Immature natural killer cell (primary cell): ENCODE results near the gene WDFY4. TPM values are rescaled to one million over a fixed set of nuclear protein-coding genes. Genes with fewer than 3 reads are reported as not detected.

Experiments used
- DNase-seq, 3 donors: peaks; one replicate each; pipeline ENCODE4 v3.0.0; 2022; ENCODE audit warnings: mixed read lengths in 1 of 3
- H3K27ac Mint-ChIP-seq, 6 donors: one replicate each; pipeline ENCODE4 v1.8.0; 2020; ENCODE audit warnings: mixed read lengths in 6 of 6, mild to moderate bottlenecking in 5 of 6, inconsistent platforms in 4 of 6, moderate library complexity in 3 of 6
- H3K27me3 Mint-ChIP-seq, 3 donors: one replicate each; pipeline ENCODE4 v1.8.0; 2020 to 2021; ENCODE audit warnings: low read depth in 3 of 3, mild to moderate bottlenecking in 3 of 3, mixed read lengths in 3 of 3, moderate library complexity in 3 of 3, inconsistent platforms in 1 of 3
- H3K36me3 Mint-ChIP-seq, 3 donors: one replicate each; pipeline ENCODE4 v1.8.0; 2020; ENCODE audit warnings: mixed read lengths in 3 of 3, inconsistent platforms in 2 of 3, mild to moderate bottlenecking in 2 of 3
- H3K4me1 Mint-ChIP-seq, 2 donors: one replicate each; pipeline ENCODE4 v1.8.0; 2020; ENCODE audit warnings: inconsistent platforms in 2 of 2, mild to moderate bottlenecking in 2 of 2, mixed read lengths in 2 of 2, moderate library complexity in 1 of 2
- H3K4me3 Mint-ChIP-seq, 5 donors: one replicate each; pipeline ENCODE4 v1.8.0; 2020; ENCODE audit warnings: mild to moderate bottlenecking in 5 of 5, mixed read lengths in 5 of 5, inconsistent platforms in 3 of 5, moderate library complexity in 3 of 5
- H3K9me3 Mint-ChIP-seq, 6 donors: one replicate each; pipeline ENCODE4 v1.8.0; 2020; ENCODE audit warnings: mild to moderate bottlenecking in 6 of 6, mixed read lengths in 6 of 6, inconsistent platforms in 4 of 6, moderate library complexity in 3 of 6
- polyA plus RNA-seq, 3 donors: library from polyadenylated mRNA; unstranded; fragments of 300-500 nt; fragmentation: Illumina TruSeq; gene quantifications; one replicate each; pipeline ENCODE4 v1.2.3, GENCODE V29; 2021

WDFY4 gene
- polyA plus RNA-seq, 3 donors from 2014 or later, result 1.0 to 2.2 TPM; not detected in 1

DNA sequence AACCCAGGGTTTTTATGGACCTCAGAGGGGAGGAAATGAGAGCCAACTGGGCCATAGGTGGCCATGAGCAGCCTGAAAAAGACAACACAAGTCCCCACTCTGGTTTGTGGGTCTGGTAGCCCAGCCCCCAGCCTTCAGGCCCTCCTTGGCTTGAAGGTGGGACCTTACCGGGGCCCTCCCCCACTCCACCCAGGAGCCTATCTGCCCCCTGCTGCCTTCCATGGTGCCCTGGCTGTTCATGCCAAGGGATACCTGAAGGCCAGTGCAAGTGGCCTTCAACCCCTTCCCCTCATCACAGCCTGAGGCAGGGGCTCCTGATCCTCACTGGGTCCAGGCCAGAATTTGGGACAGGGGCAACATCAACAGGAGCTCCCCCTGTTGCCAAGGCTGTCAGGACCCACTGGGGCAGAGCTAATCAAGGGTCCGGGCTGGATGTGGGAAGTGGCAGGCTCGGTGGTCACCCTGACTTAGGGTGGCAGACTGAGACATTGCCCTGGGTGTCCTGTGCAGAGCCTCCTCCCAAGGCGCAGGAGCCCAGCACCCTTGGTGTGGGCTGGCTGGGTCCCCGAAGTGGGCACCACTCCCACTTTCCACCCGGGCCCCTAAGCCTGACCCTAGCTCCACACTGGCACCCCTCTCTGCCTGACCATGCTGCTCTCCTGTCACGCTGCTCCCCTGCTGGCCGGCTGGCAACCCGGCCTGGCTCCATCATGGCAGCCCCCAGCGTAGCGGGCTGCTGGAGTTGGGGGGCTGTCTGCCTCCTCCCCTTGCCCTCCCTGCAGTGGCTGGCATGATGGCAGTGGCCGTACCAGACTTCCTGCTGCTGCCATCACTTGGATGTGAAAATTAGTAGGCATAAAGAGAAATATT lies 6.4 kb downstream of the WDFY4 start:
- no peak for DNase-seq
- H3K4me1 Mint-ChIP-seq, result no peaks in the 10 kb centered on the region
- H3K27me3 Mint-ChIP-seq, result peaks cover 0 to 4% (median 0%) of the 10 kb centered on the region in 3 donors
- H3K9me3 Mint-ChIP-seq, result no peaks in the 10 kb centered on the region
- no peak overlapping the region for H3K27ac Mint-ChIP-seq
- no peak overlapping the region for H3K4me3 Mint-ChIP-seq
- no peaks in the 10 kb centered on the region for H3K36me3 Mint-ChIP-seq

DNA sequence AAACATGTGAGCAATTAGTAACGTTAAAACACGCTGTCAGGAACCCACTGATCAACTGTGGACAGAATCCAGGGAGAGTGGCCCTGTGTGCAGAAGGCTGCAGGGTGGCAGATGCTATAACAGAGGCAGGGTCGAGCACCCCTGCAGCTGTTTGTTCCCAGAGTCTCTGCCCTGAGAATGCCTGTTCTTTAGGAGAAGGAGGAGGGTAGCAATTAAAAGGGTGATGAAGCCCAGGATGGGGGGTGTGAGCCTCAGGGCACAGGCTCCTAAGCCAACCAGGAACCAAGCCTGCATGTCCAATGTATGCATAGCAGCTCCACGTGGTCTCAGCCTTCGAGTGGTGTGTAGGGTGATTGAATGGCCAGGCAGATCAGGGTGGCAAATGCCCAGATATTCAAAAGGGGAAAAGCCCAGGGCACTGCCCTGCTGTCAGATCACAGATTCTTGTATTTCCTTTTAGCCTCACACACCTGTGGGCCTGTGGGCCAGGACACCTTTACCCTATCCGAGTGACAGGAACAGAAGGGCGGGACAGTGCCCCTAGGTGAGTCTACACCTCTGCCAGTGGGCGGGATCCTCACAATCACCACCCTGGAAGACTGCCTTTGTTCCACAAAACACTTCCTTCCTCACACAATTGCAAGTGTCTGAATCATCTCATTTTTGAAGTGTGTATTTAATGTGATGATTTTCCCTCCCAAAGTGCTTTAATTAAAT lies 7.3 kb downstream of the WDFY4 start:
- Mint-ChIP-seq H3K27ac (no peak overlapping the region), H3K36me3 (no peaks in the 10 kb centered on the region), H3K9me3 (no peaks in the 10 kb centered on the region), H3K27me3 (peaks cover 0 to 4% (median 3%) of the 10 kb centered on the region in 3 donors), H3K4me3 (no peak overlapping the region), H3K4me1 (no peaks in the 10 kb centered on the region)
- DNase-seq, result no peak

DNA sequence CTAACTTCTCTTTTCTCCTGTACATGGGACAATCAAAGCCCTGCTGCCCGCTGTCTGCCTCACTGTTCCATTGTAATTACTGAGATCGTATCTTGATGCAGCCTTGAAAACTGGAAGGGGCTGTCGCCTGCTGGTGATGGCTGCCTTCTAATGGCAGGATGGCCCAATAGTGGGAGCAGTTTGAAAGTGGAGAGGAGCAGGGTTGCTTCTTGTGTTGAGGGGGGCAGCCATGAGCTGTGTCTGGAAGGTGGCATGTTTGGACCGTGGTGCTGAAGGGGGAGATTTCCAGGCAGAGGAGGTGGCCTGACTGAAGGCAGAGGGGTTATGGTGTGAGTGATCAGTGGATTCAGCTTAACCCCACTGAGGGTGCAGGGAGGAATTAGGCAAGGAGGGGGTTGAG lies 8.1 kb downstream of the WDFY4 start:
- Mint-ChIP-seq H3K27ac (peak overlapping the region in 1 of 6 donors; percentile 61), H3K9me3 (no peaks in the 10 kb centered on the region), H3K36me3 (no peaks in the 10 kb centered on the region), H3K4me1 (no peaks in the 10 kb centered on the region), H3K4me3 (no peak overlapping the region), H3K27me3 (peaks cover 0 to 4% (median 3%) of the 10 kb centered on the region in 3 donors)
- no peak for DNase-seq

DNA sequence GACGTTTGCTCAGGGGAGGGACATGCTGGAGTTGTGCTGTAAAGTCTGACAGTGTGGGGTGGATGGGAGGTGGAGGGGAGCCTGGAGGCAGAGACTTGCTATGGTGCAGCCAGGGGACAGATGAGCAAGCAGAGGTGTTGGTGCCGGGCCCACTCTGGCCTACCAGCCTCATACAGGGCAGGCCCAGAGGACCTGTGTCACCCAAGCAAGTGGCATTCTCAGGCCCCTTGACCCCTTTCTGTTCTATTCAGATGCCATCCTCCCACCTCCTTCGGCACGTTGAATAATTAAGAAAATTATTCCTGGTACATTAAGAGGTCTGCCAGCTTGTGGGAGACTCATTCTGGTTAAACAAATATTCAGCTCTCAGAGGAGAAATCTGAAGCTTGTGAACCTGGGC lies 8.5 kb downstream of the WDFY4 start:
- Mint-ChIP-seq H3K27ac (no peak overlapping the region), H3K36me3 (no peaks in the 10 kb centered on the region), H3K27me3 (peaks cover 0 to 4% (median 3%) of the 10 kb centered on the region in 3 donors), H3K9me3 (no peaks in the 10 kb centered on the region), H3K4me3 (no peak overlapping the region), H3K4me1 (no peaks in the 10 kb centered on the region)
- DNase-seq, result no peak

DNA sequence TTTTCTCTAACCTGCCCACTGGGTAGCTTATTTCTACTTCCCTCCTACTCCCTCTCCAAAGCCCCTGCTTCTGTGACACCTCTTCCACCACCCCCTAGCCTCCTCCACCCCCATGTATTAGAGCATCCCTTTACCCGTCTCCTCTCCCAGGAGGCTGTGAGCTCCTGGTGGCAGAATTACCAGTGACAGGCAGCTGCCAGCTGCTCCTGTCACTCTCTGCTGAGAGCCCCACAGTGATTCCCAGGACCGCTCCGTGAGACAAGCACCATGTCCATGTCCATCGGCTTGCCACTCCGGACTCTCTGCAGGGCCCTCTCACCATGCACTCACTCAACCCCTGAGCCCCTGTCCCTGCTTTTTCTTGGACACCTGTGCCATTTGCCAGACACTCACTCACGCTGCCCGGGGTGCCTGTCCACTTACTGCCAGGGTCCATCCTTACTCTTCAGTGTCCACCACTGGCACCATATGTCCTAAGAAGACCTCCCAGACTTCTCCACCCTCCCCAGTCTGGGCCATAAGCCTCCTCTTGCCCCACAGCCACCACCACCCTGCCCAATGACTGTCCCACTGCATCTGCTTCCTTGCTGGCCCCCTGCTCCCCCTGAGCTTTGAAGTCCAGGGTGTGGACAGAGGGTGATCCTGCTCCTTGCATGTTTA lies 9.8 kb downstream of the WDFY4 start:
- peaks cover 0 to 3% (median 1%) of the 10 kb centered on the region in 3 donors for H3K27me3 Mint-ChIP-seq

DNA sequence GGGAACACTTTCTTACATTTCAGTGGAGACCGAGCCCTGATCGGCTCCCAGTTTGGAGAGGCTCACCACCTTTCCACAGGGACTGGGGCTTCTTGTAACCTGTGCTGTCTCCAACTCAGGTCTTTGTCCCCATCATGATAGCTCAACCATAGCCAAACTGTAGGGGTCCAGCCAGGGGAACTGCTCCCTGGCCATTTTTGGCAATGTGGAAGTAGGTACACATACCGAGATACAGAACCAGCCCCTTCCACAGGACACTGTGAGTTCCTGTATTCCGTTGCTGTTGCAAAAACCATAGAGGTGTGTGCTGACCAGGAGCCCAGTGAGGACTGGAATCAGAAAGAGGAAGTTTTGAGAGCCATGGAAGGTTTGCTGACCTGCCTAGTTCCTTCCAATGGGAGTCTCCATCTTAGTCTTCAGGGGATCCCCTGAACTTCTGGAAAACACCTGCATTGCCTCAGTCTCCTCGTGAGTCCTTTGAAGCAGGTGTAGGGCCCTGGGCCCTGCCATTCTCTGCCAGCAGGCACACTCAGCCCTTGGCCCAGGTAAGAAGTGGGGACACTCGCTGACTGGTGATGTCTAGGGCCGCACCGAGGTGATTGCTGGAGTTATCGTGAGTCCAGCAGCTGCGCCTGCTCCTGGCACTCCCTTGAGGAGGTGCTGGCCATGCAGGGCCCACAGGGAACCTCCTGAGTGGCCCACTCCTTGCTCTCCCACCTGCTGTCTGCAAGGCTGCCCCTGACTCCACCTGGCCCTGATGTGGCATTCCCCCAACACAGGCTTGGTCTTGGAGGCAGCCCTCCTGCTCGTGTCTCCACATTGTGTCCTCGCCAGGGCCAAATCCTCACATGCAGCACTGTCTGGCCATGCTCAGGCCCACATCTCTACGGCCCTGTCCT lies 11.2 kb downstream of the WDFY4 start:
- H3K36me3 Mint-ChIP-seq, result no peaks in the 10 kb centered on the region
- H3K27ac Mint-ChIP-seq, result no peak overlapping the region
- no peak for DNase-seq
- H3K27me3 Mint-ChIP-seq, result peaks cover 0 to 3% (median 1%) of the 10 kb centered on the region in 3 donors
- no peaks in the 10 kb centered on the region for H3K4me1 Mint-ChIP-seq
- H3K9me3 Mint-ChIP-seq, result no peaks in the 10 kb centered on the region
- no peak overlapping the region for H3K4me3 Mint-ChIP-seq

More for the DNA sequence above, 9.8 kb downstream of the WDFY4 start:
- H3K4me3 Mint-ChIP-seq, result no peak overlapping the region
- H3K9me3 Mint-ChIP-seq, result no peaks in the 10 kb centered on the region
- H3K4me1 Mint-ChIP-seq, result no peaks in the 10 kb centered on the region
- no peaks in the 10 kb centered on the region for H3K36me3 Mint-ChIP-seq
- no peak for DNase-seq
- H3K27ac Mint-ChIP-seq, result no peak overlapping the region

DNA sequence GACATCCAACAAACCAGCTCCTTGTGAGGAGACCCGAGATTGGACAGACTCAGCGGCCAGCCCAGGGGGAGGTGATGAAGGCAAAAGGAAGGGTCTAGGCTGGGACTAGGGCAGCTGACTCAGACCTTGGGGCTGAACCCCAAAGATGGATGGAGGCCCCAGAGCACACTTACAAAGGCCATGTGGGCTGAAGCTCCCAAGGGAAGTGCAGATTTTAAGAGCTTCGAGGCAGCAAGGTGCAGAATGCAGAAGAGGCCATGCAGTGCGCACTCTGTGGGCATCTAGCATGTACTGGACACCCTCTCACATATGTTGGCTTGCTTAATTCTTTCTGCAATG lies 11.8 kb downstream of the WDFY4 start:
- Mint-ChIP-seq H3K4me3 (no peak overlapping the region), H3K27me3 (peaks cover 1 to 4% (median 3%) of the 10 kb centered on the region in 3 donors), H3K9me3 (no peaks in the 10 kb centered on the region), H3K4me1 (no peaks in the 10 kb centered on the region), H3K36me3 (no peaks in the 10 kb centered on the region), H3K27ac (no peak overlapping the region)
- no peak for DNase-seq

DNA sequence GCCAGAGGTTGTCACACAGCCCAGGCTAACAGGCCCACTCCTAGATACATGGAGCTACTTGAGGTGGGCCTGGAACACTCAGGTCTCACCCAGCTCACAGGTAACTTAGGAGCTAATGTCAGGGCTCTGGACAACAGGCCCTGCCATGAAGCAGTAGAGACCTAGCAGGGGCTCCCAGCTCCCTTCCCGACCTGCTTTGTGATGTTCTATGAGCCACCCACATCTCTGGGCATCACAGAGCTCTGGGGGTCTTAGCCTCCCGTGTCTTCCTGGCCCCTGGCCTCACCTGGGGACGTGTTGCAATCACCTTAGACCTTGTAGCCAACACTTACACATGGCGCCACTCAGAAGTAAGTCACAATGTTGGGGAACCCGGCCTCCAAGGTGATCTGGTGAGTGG lies 12.4 kb downstream of the WDFY4 start:
- no peak overlapping the region for H3K27ac Mint-ChIP-seq

DNA sequence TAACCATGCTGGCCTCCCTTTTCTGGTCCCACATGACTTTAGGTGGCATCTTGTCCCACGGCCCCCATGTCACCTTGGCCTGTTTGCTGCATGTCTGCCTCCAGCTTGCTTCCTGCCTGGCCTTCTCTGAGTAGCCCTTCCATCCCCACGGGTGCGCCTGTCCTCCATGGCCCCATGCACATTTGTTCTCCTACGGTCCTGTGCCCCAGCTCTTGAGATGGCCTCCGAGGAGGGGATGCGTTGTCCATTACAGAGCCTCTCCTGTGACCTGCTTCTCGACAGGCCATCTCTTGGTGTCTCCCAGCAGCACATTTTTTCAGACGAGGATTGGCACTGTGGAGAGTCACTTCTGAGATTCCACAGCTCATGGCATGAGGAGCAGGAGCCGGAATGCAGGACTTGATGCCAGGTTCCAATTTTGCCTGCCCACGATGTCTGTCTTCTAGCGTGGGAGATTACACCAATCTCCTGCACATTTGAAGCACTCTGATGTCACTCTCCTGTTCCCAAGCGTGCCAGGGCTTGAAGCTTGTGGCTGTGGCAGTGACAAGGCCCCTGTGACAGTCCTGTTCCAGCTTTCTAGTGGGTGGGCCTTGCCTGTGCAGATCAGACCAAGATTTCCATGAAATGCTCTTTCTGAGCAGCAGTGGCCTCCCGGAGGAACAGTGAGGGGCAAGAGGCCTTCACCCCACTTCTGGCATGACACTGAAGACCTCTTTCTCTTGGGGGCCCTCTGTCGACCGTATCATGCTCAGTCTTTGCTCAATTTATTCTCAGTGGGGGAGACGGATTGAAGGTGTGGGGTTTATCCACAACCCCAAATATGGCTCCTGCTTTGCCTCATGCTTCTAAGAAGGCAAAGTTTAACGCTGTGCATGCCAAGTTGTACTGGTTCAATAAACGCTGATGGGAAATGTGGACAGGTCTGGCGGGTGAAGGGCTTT lies 13.4 kb downstream of the WDFY4 start:
- no peak for DNase-seq
- Mint-ChIP-seq H3K27ac (no peak overlapping the region), H3K4me3 (no peak overlapping the region), H3K36me3 (no peaks in the 10 kb centered on the region), H3K4me1 (no peaks in the 10 kb centered on the region), H3K27me3 (peaks cover 0 to 4% (median 3%) of the 10 kb centered on the region in 3 donors), H3K9me3 (no peaks in the 10 kb centered on the region)

More for the DNA sequence above, 12.4 kb downstream of the WDFY4 start:
- Mint-ChIP-seq H3K4me1 (no peaks in the 10 kb centered on the region), H3K36me3 (no peaks in the 10 kb centered on the region), H3K27me3 (peaks cover 1 to 4% (median 3%) of the 10 kb centered on the region in 3 donors), H3K9me3 (no peaks in the 10 kb centered on the region), H3K4me3 (no peak overlapping the region)
- DNase-seq, result no peak

DNA sequence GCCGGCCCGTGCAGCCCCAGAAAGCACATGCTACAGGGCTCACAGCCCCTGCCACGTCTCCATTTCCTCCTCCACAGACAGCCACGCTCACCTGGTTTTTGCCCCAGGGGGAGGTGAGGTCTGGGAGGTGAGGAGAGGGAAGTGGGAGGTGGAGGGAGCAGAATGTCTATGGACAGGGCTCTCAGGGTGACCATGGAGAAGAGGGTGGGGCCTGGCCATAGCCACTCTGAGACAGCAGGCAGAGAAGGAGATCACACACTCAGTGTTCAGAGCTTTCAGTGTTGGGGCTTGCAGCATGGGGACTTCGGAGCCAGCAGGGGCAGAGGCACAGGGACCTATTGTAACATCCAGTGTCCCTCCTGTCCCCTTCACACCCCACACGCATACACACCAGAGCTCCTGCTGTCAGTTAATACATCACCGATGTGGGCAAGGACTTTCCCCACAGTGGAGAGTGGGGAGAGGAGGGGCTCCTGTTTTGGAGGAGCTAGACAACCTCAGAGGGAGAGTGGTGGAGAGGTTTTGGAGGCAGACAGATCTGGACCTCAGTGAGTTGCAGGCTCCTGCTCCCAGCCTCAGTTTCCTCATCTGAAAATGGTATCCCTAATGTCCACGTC lies 14.4 kb downstream of the WDFY4 start:
- DNase-seq, result no peak
- peak overlapping the region in 1 of 6 donors; percentile 17 for H3K27ac Mint-ChIP-seq
- no peak overlapping the region for H3K4me3 Mint-ChIP-seq
- H3K36me3 Mint-ChIP-seq, result no peaks in the 10 kb centered on the region
- no peaks in the 10 kb centered on the region for H3K4me1 Mint-ChIP-seq
- H3K27me3 Mint-ChIP-seq, result peaks cover 0 to 4% (median 3%) of the 10 kb centered on the region in 3 donors
- no peaks in the 10 kb centered on the region for H3K9me3 Mint-ChIP-seq

DNA sequence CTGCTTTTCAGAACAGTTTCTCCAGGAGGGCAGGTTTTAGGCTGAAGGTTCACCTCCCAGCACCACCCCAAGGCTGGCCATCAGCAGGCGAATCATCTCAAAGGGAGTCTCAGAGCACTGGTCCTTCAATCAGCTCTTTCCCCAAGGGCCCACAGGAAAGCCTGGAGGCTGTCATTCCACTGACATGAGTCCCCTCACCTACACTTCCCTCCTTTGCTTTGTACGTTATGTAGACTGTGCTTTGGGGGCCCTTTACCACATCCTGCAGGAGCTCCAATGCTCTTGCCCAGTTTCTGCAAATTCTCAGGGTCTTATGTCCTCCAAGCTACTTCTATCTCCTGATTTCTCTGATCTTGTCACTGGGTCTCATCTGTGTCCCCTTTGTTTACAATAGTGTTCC lies 15.4 kb downstream of the WDFY4 start:
- H3K36me3 Mint-ChIP-seq, result no peaks in the 10 kb centered on the region
- DNase-seq, result no peak
- peaks cover 0 to 6% (median 3%) of the 10 kb centered on the region in 3 donors for H3K27me3 Mint-ChIP-seq
- H3K27ac Mint-ChIP-seq, result no peak overlapping the region
- H3K9me3 Mint-ChIP-seq, result no peaks in the 10 kb centered on the region
- no peak overlapping the region for H3K4me3 Mint-ChIP-seq
- no peaks in the 10 kb centered on the region for H3K4me1 Mint-ChIP-seq

DNA sequence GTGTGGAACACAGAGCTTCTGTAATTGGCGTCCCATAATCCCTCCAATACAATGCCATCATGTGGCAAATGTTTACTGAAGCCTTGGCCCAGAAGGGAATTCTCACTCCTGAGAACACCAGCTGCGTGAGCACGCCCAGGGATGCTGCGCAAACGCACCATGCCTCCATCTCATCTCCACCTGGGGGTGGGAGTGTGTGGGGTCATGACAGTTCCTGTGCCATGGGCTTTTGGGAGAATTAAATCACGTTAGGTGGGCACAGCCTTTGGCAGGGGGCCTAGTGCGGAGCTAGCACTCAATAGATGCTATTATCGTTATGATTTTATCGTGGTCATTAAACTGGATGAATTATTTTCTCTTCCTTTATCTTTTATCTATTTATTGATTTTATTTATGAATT lies 15.8 kb downstream of the WDFY4 start:
- DNase-seq, result no peak
- Mint-ChIP-seq H3K36me3 (no peaks in the 10 kb centered on the region), H3K9me3 (no peaks in the 10 kb centered on the region), H3K4me1 (no peaks in the 10 kb centered on the region), H3K4me3 (no peak overlapping the region), H3K27ac (no peak overlapping the region), H3K27me3 (peaks cover 2 to 6% (median 3%) of the 10 kb centered on the region in 3 donors)
